Ishikawa (cell line): ENCODE data around the gene ASCL2.

ENCODE experiments used
- CEBPB ChIP-seq: IDR thresholded peaks from 2 replicates; pipeline ENCODE4 v1.6.1; 2012
- TAF1 ChIP-seq: IDR thresholded peaks from 2 replicates; pipeline ENCODE4 v1.6.1; 2012; ENCODE audit warnings: low read depth, mild to moderate bottlenecking
- TEAD4 ChIP-seq: IDR thresholded peaks from 2 replicates; pipeline ENCODE4 v1.6.1; 2012
- YY1 ChIP-seq: IDR thresholded peaks from 2 replicates; pipeline ENCODE4 v1.6.1; 2012; ENCODE audit warnings: low read depth
- TF ChIP-seq, protein P1 (sequence below): IDR thresholded peaks from 2 replicates; pipeline ENCODE4 v1.6.1; 2012; ENCODE audit warnings: low read depth, mild to moderate bottlenecking

DNA sequence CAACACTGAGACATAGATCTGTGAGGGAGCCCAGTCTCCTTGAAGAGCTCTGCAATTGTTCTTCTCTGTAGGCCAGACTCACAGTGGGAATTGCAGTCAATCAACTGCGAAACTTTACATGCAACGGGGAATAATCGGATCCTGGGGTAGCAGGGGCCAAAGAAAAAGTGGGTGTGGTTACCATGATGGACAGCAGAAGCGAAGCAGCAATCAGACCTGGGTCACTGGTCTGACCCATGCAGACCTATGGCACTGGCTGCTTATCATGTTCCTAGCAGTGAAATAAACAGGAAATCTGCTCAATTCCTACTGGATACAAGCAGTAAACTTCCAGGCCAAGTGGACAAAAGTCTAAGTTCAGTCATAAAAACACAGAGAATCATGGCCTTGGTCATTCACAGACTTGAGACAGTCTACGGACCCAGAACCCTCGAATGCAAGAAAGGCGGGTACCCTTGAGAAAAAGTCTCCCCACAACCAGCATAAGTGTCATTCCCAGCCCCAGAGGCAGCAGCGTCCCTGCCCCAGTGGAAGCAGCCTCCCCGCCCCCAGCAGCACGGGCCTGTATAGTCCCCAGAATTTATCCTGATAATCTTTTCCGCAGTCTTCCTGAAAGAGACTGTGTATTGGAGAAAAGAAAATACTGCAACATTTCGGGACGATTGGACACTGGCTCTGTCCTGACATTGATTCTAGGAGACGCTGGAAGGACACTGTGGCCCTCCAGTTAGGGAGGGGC, 34.6 kb downstream of the ASCL2 start:
- TF ChIP-seq TAF1 (no peak), TEAD4 (no peak), CEBPB (no peak), YY1 (no peak)
- TF ChIP-seq, protein P1, sequence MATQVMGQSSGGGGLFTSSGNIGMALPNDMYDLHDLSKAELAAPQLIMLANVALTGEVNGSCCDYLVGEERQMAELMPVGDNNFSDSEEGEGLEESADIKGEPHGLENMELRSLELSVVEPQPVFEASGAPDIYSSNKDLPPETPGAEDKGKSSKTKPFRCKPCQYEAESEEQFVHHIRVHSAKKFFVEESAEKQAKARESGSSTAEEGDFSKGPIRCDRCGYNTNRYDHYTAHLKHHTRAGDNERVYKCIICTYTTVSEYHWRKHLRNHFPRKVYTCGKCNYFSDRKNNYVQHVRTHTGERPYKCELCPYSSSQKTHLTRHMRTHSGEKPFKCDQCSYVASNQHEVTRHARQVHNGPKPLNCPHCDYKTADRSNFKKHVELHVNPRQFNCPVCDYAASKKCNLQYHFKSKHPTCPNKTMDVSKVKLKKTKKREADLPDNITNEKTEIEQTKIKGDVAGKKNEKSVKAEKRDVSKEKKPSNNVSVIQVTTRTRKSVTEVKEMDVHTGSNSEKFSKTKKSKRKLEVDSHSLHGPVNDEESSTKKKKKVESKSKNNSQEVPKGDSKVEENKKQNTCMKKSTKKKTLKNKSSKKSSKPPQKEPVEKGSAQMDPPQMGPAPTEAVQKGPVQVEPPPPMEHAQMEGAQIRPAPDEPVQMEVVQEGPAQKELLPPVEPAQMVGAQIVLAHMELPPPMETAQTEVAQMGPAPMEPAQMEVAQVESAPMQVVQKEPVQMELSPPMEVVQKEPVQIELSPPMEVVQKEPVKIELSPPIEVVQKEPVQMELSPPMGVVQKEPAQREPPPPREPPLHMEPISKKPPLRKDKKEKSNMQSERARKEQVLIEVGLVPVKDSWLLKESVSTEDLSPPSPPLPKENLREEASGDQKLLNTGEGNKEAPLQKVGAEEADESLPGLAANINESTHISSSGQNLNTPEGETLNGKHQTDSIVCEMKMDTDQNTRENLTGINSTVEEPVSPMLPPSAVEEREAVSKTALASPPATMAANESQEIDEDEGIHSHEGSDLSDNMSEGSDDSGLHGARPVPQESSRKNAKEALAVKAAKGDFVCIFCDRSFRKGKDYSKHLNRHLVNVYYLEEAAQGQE = no peak
